NB4 (cell line): ENCODE measurements around the gene CUL2.
"Not testable (repeated sequence)": the region's sequence is repeated elsewhere in the genome, so short reads cannot be mapped to it uniquely, and the experiment has no call there.

ENCODE experiments used
- CTCF ChIP-seq: IDR thresholded peaks from one replicate; pipeline ENCODE4 v1.5.1; 2012; ENCODE audit warnings: low read depth, low read length
- MAX ChIP-seq: IDR thresholded peaks from 2 replicates; pipeline ENCODE4 v1.6.1; 2011; ENCODE audit warnings: low read depth, low read length
- POLR2A ChIP-seq: IDR thresholded peaks from 2 replicates; pipeline ENCODE4 v1.6.1; 2011; ENCODE audit warnings: mild to moderate bottlenecking; ENCODE audit not compliant: insufficient read length; ENCODE audit errors: extremely low read depth

- TF ChIP-seq CTCF, POLR2A, MAX: not testable (repeated sequence)
Observed at GRCh38 chr10:34974364-34975065, 115.6 kb downstream of the CUL2 start.
